ENCODE results near the gene SMYD2. TPM values are rescaled to one million over a fixed set of nuclear protein-coding genes. Genes with fewer than 3 reads are reported as not detected.

Gene SMYD2
- polyA plus RNA-seq, 3 donors, result 14.2 to 28.4 (median 23.6) TPM

DNA sequence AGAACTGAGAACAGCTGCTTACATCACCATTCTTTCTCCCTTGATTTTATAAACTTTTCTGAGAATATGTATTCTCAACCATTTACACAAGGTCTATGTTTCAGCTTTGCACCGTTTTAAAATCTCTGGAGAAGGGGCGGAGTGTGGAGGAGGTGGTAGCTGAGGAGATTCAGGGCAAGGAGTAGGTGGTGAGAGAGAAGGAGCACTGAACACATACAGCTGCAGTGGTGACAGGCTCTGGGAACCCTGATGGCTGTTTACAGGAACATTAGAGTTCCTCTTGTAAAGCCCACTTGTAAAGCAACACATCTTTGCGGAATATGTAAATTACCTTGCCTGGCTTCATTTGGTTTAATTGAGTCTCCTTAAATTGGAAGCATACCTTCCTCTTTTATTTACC, 89.7 kb downstream of the SMYD2 start:
- Histone ChIP-seq H3K9me3 (replicated peaks in 1 of 2; ENCODE audit: control insufficient read depth in 1 of 2, insufficient read depth in 1 of 2, low read length in 2 of 2) (no peaks in the 10 kb centered on the region), H3K27me3 (ENCODE audit: control insufficient read depth in 2 of 2, insufficient read depth in 2 of 2, low read length in 2 of 2) (no peaks in the 10 kb centered on the region), H3K4me3 (replicated peaks in 1 of 3; ENCODE audit: low read depth in 2 of 3, low read length in 3 of 3) (no peak overlapping the region), H3K36me3 (replicated peaks in 1 of 2; ENCODE audit: control insufficient read depth in 1 of 2, insufficient read depth in 2 of 2, low read length in 2 of 2) (no peaks in the 10 kb centered on the region), H3K27ac (ENCODE audit: low read depth in 1 of 2, low read length in 2 of 2) (no peak overlapping the region), H3K79me2 (ENCODE audit: insufficient read depth, low read length) (no peaks in the 10 kb centered on the region), H3K4me1 (ENCODE audit: control insufficient read depth in 1 of 2, insufficient read depth in 2 of 2, low read length in 2 of 2) (no peaks in the 10 kb centered on the region), H4K20me1 (ENCODE audit: insufficient read depth, low read length) (no peaks in the 10 kb centered on the region), H3K9ac (ENCODE audit: insufficient read depth, low read length, poor library complexity, severe bottlenecking) (no peak overlapping the region), H2AFZ (ENCODE audit: insufficient read depth, low read depth, low read length, poor library complexity, severe bottlenecking) (no peak overlapping the region), H3K4me2 (replicated peaks; ENCODE audit: extremely low read depth, low read length, poor library complexity, severe bottlenecking) (no peak overlapping the region)
- peak overlapping the region in 1 of 7 donors; percentile 27 for H3K27ac Mint-ChIP-seq
- H3K27me3 Mint-ChIP-seq (ENCODE audit: low read depth in 3 of 3), result peaks cover 0 to 4% (median 3%) of the 10 kb centered on the region in 3 donors
- H3K4me1 Mint-ChIP-seq, result no peaks in the 10 kb centered on the region
- no peak for DNase-seq
- 100% methylated on average over 1 of the region's 3 CpGs for WGBS (ENCODE audit: insufficient coverage)
- peaks cover 0 to 3% (median 0%) of the 10 kb centered on the region in 7 donors for H3K9me3 Mint-ChIP-seq
- H3K4me3 Mint-ChIP-seq, result no peak overlapping the region
- TF ChIP-seq, protein P1, sequence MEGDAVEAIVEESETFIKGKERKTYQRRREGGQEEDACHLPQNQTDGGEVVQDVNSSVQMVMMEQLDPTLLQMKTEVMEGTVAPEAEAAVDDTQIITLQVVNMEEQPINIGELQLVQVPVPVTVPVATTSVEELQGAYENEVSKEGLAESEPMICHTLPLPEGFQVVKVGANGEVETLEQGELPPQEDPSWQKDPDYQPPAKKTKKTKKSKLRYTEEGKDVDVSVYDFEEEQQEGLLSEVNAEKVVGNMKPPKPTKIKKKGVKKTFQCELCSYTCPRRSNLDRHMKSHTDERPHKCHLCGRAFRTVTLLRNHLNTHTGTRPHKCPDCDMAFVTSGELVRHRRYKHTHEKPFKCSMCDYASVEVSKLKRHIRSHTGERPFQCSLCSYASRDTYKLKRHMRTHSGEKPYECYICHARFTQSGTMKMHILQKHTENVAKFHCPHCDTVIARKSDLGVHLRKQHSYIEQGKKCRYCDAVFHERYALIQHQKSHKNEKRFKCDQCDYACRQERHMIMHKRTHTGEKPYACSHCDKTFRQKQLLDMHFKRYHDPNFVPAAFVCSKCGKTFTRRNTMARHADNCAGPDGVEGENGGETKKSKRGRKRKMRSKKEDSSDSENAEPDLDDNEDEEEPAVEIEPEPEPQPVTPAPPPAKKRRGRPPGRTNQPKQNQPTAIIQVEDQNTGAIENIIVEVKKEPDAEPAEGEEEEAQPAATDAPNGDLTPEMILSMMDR (IDR thresholded peaks at IDR 0.05), result no peak
- no peaks in the 10 kb centered on the region for H3K36me3 Mint-ChIP-seq
- intact Hi-C loops (cut with micrococcal nuclease), result no loop called here

DNA sequence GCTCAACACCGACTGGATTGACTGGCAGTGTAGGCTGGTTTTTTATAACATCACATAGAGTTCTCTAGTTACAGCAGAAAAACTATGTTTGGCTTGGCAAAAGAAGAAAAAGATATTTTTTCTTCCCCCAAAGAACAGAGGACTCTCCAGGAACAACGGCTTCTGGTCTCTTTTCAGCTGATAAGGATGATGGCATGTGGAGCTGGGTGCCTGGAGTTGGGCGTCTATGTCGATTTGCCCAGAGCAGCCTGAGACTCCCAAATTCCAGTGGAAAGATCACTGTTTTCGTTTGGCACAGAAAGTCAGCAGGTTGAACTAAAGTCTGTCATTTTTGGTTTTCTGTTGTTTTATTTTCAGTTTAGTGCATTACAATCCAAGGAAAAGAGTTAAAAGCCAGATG, 91.1 kb downstream of the SMYD2 start:
- Histone ChIP-seq H4K20me1 (ENCODE audit: insufficient read depth, low read length) (no peaks in the 10 kb centered on the region), H3K27ac (ENCODE audit: low read depth in 1 of 2, low read length in 2 of 2) (no peak overlapping the region), H3K9me3 (replicated peaks in 1 of 2; ENCODE audit: control insufficient read depth in 1 of 2, insufficient read depth in 1 of 2, low read length in 2 of 2) (no peaks in the 10 kb centered on the region), H3K4me3 (replicated peaks in 1 of 3; ENCODE audit: low read depth in 2 of 3, low read length in 3 of 3) (no peak overlapping the region), H3K4me1 (ENCODE audit: control insufficient read depth in 1 of 2, insufficient read depth in 2 of 2, low read length in 2 of 2) (no peaks in the 10 kb centered on the region), H3K9ac (ENCODE audit: insufficient read depth, low read length, poor library complexity, severe bottlenecking) (no peak overlapping the region), H2AFZ (ENCODE audit: insufficient read depth, low read depth, low read length, poor library complexity, severe bottlenecking) (no peak overlapping the region), H3K27me3 (ENCODE audit: control insufficient read depth in 2 of 2, insufficient read depth in 2 of 2, low read length in 2 of 2) (no peaks in the 10 kb centered on the region), H3K79me2 (ENCODE audit: insufficient read depth, low read length) (no peaks in the 10 kb centered on the region), H3K36me3 (replicated peaks in 1 of 2; ENCODE audit: control insufficient read depth in 1 of 2, insufficient read depth in 2 of 2, low read length in 2 of 2) (no peaks in the 10 kb centered on the region), H3K4me2 (replicated peaks; ENCODE audit: extremely low read depth, low read length, poor library complexity, severe bottlenecking) (no peak overlapping the region)
- no CpG with 5 or more reads among the region's 5 CpGs for WGBS (ENCODE audit: insufficient coverage)
- TF ChIP-seq, protein P1 (IDR thresholded peaks at IDR 0.05), result no peak
- no peak overlapping the region for H3K27ac Mint-ChIP-seq
- no peak overlapping the region for H3K4me3 Mint-ChIP-seq
- peaks cover 0 to 4% (median 3%) of the 10 kb centered on the region in 3 donors for H3K27me3 Mint-ChIP-seq (ENCODE audit: low read depth in 3 of 3)
- H3K9me3 Mint-ChIP-seq, result peaks cover 0 to 3% (median 0%) of the 10 kb centered on the region in 7 donors
- intact Hi-C loops (cut with micrococcal nuclease), result no loop called here
- no peak for DNase-seq
- H3K4me1 Mint-ChIP-seq, result no peaks in the 10 kb centered on the region
- H3K36me3 Mint-ChIP-seq, result no peaks in the 10 kb centered on the region

Data from CD14-positive monocyte (primary cell).